ENCODE measurements around the gene ZNF581. TPM values are rescaled to one million over a fixed set of nuclear protein-coding genes. Genes with fewer than 3 reads are reported as not detected.

Gene ZNF581
- total and polyA plus RNA-seq, 4 donors, result 2.1 to 7.3 (median 5.2) TPM

DNA sequence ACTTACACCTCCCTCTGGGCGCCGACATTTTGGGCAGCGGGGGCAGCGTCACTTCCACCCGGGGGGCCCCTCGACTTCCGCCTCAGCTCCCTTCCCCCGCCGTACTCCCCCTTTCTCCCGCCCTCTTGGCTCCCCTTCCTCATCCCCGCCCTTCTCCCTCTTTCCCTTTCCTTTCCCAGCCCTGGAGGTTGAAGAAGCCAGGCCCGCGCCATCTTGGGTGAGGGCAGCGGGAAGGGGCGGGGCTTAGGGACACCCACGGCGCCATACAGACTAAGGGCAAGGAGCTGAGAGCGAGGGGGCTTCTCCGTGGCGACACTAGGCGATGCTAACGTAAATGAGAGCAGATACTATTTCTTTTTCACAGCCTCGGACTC, 44.0 kb upstream of the ZNF581 start, which contains the start of gene FIZ1:
TSS of gene FIZ1 (minus strand) at position 50 of the 374 bp plus-strand sequence. CDS start 1,652 bp downstream, outside the sequence.
- WGBS, result under 1% methylated on average over 23 of the region's 23 CpGs
- TF ChIP-seq FOXA2 (IDR thresholded peaks at IDR 0.05), result no peak
- TF ChIP-seq GABPA (IDR thresholded peaks at IDR 0.05 in 1 of 2, conservative IDR thresholded peaks at IDR 0.05 in 1 of 2), result peak; percentile 84 to 93
- TF ChIP-seq JUND (IDR thresholded peaks at IDR 0.05), result peak in 1 of 2 donors; percentile 7
- TF ChIP-seq RAD21 (IDR thresholded peaks at IDR 0.05), result peak in 1 of 2 donors; percentile 16
- TF ChIP-seq, protein P1, sequence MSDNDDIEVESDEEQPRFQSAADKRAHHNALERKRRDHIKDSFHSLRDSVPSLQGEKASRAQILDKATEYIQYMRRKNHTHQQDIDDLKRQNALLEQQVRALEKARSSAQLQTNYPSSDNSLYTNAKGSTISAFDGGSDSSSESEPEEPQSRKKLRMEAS (IDR thresholded peaks at IDR 0.05), result peak; percentile 77
- TF ChIP-seq, protein P2, sequence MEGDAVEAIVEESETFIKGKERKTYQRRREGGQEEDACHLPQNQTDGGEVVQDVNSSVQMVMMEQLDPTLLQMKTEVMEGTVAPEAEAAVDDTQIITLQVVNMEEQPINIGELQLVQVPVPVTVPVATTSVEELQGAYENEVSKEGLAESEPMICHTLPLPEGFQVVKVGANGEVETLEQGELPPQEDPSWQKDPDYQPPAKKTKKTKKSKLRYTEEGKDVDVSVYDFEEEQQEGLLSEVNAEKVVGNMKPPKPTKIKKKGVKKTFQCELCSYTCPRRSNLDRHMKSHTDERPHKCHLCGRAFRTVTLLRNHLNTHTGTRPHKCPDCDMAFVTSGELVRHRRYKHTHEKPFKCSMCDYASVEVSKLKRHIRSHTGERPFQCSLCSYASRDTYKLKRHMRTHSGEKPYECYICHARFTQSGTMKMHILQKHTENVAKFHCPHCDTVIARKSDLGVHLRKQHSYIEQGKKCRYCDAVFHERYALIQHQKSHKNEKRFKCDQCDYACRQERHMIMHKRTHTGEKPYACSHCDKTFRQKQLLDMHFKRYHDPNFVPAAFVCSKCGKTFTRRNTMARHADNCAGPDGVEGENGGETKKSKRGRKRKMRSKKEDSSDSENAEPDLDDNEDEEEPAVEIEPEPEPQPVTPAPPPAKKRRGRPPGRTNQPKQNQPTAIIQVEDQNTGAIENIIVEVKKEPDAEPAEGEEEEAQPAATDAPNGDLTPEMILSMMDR (IDR thresholded peaks at IDR 0.05; ENCODE audit: low read depth, low read length, missing input control), result no peak
- peak; percentile 3 for TF ChIP-seq FOXA1 (IDR thresholded peaks at IDR 0.05)
- TF ChIP-seq RXRA (IDR thresholded peaks at IDR 0.05), result peak; percentile 38 to 51
- no peak for TF ChIP-seq HNF4G (IDR thresholded peaks at IDR 0.05)
- TF ChIP-seq EGR1 (IDR thresholded peaks at IDR 0.05; ENCODE audit: low read depth in 2 of 2), result peak; percentile 60 to 84
- TF ChIP-seq, protein P3, sequence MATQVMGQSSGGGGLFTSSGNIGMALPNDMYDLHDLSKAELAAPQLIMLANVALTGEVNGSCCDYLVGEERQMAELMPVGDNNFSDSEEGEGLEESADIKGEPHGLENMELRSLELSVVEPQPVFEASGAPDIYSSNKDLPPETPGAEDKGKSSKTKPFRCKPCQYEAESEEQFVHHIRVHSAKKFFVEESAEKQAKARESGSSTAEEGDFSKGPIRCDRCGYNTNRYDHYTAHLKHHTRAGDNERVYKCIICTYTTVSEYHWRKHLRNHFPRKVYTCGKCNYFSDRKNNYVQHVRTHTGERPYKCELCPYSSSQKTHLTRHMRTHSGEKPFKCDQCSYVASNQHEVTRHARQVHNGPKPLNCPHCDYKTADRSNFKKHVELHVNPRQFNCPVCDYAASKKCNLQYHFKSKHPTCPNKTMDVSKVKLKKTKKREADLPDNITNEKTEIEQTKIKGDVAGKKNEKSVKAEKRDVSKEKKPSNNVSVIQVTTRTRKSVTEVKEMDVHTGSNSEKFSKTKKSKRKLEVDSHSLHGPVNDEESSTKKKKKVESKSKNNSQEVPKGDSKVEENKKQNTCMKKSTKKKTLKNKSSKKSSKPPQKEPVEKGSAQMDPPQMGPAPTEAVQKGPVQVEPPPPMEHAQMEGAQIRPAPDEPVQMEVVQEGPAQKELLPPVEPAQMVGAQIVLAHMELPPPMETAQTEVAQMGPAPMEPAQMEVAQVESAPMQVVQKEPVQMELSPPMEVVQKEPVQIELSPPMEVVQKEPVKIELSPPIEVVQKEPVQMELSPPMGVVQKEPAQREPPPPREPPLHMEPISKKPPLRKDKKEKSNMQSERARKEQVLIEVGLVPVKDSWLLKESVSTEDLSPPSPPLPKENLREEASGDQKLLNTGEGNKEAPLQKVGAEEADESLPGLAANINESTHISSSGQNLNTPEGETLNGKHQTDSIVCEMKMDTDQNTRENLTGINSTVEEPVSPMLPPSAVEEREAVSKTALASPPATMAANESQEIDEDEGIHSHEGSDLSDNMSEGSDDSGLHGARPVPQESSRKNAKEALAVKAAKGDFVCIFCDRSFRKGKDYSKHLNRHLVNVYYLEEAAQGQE (IDR thresholded peaks at IDR 0.05), result no peak
- TF ChIP-seq, protein P4, sequence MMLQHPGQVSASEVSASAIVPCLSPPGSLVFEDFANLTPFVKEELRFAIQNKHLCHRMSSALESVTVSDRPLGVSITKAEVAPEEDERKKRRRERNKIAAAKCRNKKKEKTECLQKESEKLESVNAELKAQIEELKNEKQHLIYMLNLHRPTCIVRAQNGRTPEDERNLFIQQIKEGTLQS (IDR thresholded peaks at IDR 0.05), result no peak
- peak in 1 of 2 donors; percentile 14 for TF ChIP-seq HNF4A (conservative IDR thresholded peaks at IDR 0.05)
- peak; percentile 58 for TF ChIP-seq SP1 (IDR thresholded peaks at IDR 0.05)
- TF ChIP-seq, protein P5, sequence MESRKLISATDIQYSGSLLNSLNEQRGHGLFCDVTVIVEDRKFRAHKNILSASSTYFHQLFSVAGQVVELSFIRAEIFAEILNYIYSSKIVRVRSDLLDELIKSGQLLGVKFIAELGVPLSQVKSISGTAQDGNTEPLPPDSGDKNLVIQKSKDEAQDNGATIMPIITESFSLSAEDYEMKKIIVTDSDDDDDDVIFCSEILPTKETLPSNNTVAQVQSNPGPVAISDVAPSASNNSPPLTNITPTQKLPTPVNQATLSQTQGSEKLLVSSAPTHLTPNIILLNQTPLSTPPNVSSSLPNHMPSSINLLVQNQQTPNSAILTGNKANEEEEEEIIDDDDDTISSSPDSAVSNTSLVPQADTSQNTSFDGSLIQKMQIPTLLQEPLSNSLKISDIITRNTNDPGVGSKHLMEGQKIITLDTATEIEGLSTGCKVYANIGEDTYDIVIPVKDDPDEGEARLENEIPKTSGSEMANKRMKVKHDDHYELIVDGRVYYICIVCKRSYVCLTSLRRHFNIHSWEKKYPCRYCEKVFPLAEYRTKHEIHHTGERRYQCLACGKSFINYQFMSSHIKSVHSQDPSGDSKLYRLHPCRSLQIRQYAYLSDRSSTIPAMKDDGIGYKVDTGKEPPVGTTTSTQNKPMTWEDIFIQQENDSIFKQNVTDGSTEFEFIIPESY (IDR thresholded peaks at IDR 0.05), result peak; percentile 72
- TF ChIP-seq YY1 (IDR thresholded peaks at IDR 0.05), result peak; percentile 100
- no peak for TF ChIP-seq TAF1 (conservative IDR thresholded peaks at IDR 0.05)
- TF ChIP-seq NR2F2 (IDR thresholded peaks at IDR 0.05), result peak; percentile 55
- Histone ChIP-seq H3K4me1 (ENCODE audit: control insufficient read depth in 4 of 4, insufficient read depth in 4 of 4, low read length in 3 of 4) (peaks cover 1 to 12% (median 12%) of the 10 kb centered on the region in 4 donors), H3K9me3 (ENCODE audit: control insufficient read depth in 4 of 4, low read length in 3 of 4) (no peaks in the 10 kb centered on the region), H3K9ac (ENCODE audit: low read depth in 1 of 2, low read length in 2 of 2) (peak within 1 kb of the TSS; percentile 87 to 89), H3K4me3 (ENCODE audit: low read depth in 1 of 3, low read length in 3 of 3) (peak within 1 kb of the TSS; percentile 78 to 91 (median 85)), H3K27ac (ENCODE audit: low read depth in 1 of 2, low read length in 2 of 2) (peak within 1 kb of the TSS; percentile 92 to 96), H3K27me3 (ENCODE audit: control insufficient read depth in 4 of 4, insufficient read depth in 4 of 4, low read length in 3 of 4) (no peaks in the 10 kb centered on the region), H3K36me3 (ENCODE audit: control insufficient read depth in 4 of 4, insufficient read depth in 3 of 4, low read depth in 1 of 4, low read length in 3 of 4) (peaks cover 0 to 18% (median 8%) of the 10 kb centered on the region in 4 donors)
- peak; percentile 97 for DNase-seq (ENCODE audit: low spot score)

Data from liver (tissue), 9 donors.